Caco-2 (cell line): Measurements from ENCODE around the gene RABGEF1. TPM values are rescaled to one million over a fixed set of nuclear protein-coding genes. Genes with fewer than 3 reads are reported as not detected.
"Not testable (repeated sequence)": the region's sequence is repeated elsewhere in the genome, so short reads cannot be mapped to it uniquely, and the experiment has no call there.

Experiments used
- BruUV-seq: library from RNA; stranded (reverse); fragments of 400-500 nt; replicated peaks from 2 replicates; lab custom pipeline; 2021; lab: Mats Ljungman, UMichigan
- CTCF ChIA-PET: fragments of 300-600 bp; sonication (Branson Sonifier 250); formaldehyde crosslinking; loops from one replicate; lab custom pipeline; 2022; ENCODE audit warnings: antibody characterized with exemption; lab: Charles Lee
- POLR2A ChIA-PET: fragments of 300-600 bp; sonication (Branson Sonifier 250); formaldehyde crosslinking; loops from one replicate; lab custom pipeline; 2022; ENCODE audit warnings: antibody characterized with exemption; lab: Charles Lee
- DNase-seq, 2 experiments: peaks; one replicate each; pipeline versions ENCODE4 v3.0.0 to v3.0.0-alpha.2; 2020 to 2022
- H3K27me3 ChIP-seq: replicated peaks from 2 replicates; pipeline ENCODE4 v1.6.0; 2011; ENCODE audit warnings: low read length; ENCODE audit not compliant: control insufficient read depth, insufficient read depth
- H3K36me3 ChIP-seq: 2 replicates; pipeline ENCODE4 v1.5.1; 2011; ENCODE audit warnings: low read length; ENCODE audit not compliant: control insufficient read depth, insufficient read depth
- H3K4me1 ChIP-seq: fragments of 250-450 bp; sonication (Bioruptor Pico); 2 replicates; pipeline ENCODE4 v1.5.1; 2020; ENCODE audit warnings: mild to moderate bottlenecking
- H3K4me3 ChIP-seq: 2 replicates; pipeline ENCODE4 v1.5.1; 2011; ENCODE audit warnings: low read depth, mild to moderate bottlenecking, control low read depth, low read length
- H3K9me3 ChIP-seq: fragments of 250-450 bp; sonication (Bioruptor Pico); 2 replicates; pipeline ENCODE4 v1.5.1; 2020; ENCODE audit warnings: mild to moderate bottlenecking, moderate library complexity
- H3K27ac Mint-ChIP-seq: one replicate; pipeline ENCODE4 v1.8.0; 2022; ENCODE audit warnings: mixed read lengths; ENCODE audit not compliant: unreplicated experiment
- H3K27me3 Mint-ChIP-seq: one replicate; pipeline ENCODE4 v1.8.0; 2022; ENCODE audit warnings: mixed read lengths; ENCODE audit not compliant: insufficient read depth, unreplicated experiment
- H3K36me3 Mint-ChIP-seq: one replicate; pipeline ENCODE4 v1.8.0; 2022; ENCODE audit warnings: mild to moderate bottlenecking, mixed read lengths; ENCODE audit not compliant: insufficient read depth, unreplicated experiment
- H3K4me1 Mint-ChIP-seq: one replicate; pipeline ENCODE4 v1.8.0; 2022; ENCODE audit warnings: low read depth, mixed read lengths; ENCODE audit not compliant: unreplicated experiment
- H3K4me3 Mint-ChIP-seq: one replicate; pipeline ENCODE4 v1.8.0; 2022; ENCODE audit warnings: mild to moderate bottlenecking, moderate library complexity, mixed read lengths; ENCODE audit not compliant: unreplicated experiment
- H3K9me3 Mint-ChIP-seq: one replicate; pipeline ENCODE4 v1.8.0; 2022; ENCODE audit warnings: mixed read lengths; ENCODE audit not compliant: unreplicated experiment
- intact Hi-C: fragments of 100-400 bp; cut with micrococcal nuclease; formaldehyde crosslinking; loops from one replicate; pipeline ENCODE4 v1.10.0; 2022; ENCODE audit not compliant: unreplicated experiment
- total RNA-seq: library from RNA; stranded (reverse); gene quantifications from 2 replicates; pipeline ENCODE4 v1.2.3, GENCODE V29; 2022
- TF ChIP-seq, protein P1 (sequence below), 2 experiments: fragments of 200-600 bp in 1 of 2; IDR thresholded peaks; 1 replicate in 1 of 2; 2 replicates in 1 of 2; pipeline versions ENCODE4 v1.5.1 to v1.8.0; 2011 to 2022; ENCODE audit warnings: antibody characterized with exemption in 1 of 2, control low read depth in 1 of 2, inconsistent platforms in 1 of 2, low read depth in 1 of 2, low read length in 1 of 2, mild to moderate bottlenecking in 1 of 2, moderate library complexity in 1 of 2; ENCODE audit not compliant: insufficient read depth in 1 of 2, severe bottlenecking in 1 of 2, unreplicated experiment in 1 of 2

RABGEF1 gene
- total RNA-seq, 1 experiment from 2014 or later, result 20.3 TPM

DNA sequence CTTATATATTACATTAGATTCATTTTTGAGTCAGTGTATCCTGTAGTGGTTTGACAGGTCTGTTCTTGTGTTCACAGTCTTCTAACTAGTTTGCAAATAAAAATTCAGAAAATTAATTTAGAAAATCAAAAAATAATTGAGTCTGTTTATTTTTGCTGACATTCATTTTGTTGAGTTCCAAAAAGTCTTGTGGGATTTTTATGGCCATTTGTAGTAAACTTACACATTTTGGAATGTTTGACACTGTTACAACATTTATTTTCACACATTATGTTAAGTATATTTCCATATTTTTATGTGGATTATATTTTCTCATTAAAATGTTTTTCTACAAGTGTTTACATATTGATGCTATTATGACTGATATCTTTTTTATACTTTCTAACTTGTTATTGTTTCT is 16.4 kb downstream of the RABGEF1 start:
- no peaks in the 10 kb centered on the region for H3K27me3 ChIP-seq
- no peaks in the 10 kb centered on the region for H3K36me3 ChIP-seq
- no peaks in the 10 kb centered on the region for H3K4me1 ChIP-seq
- no TSS peak for BruUV-seq
- Mint-ChIP-seq H3K4me1 (no peaks in the 10 kb centered on the region), H3K4me3 (no peak overlapping the region), H3K27ac (no peak overlapping the region), H3K9me3 (no peaks in the 10 kb centered on the region), H3K27me3 (no peaks in the 10 kb centered on the region), H3K36me3 (peaks cover 8% of the 10 kb centered on the region)
- POLR2A ChIA-PET, result no interaction called here
- H3K4me3 ChIP-seq, result no peak overlapping the region
- TF ChIP-seq, protein P1, sequence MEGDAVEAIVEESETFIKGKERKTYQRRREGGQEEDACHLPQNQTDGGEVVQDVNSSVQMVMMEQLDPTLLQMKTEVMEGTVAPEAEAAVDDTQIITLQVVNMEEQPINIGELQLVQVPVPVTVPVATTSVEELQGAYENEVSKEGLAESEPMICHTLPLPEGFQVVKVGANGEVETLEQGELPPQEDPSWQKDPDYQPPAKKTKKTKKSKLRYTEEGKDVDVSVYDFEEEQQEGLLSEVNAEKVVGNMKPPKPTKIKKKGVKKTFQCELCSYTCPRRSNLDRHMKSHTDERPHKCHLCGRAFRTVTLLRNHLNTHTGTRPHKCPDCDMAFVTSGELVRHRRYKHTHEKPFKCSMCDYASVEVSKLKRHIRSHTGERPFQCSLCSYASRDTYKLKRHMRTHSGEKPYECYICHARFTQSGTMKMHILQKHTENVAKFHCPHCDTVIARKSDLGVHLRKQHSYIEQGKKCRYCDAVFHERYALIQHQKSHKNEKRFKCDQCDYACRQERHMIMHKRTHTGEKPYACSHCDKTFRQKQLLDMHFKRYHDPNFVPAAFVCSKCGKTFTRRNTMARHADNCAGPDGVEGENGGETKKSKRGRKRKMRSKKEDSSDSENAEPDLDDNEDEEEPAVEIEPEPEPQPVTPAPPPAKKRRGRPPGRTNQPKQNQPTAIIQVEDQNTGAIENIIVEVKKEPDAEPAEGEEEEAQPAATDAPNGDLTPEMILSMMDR (IDR thresholded peaks at IDR 0.05; ENCODE audit: insufficient read depth in 1 of 2, low read depth in 1 of 2, low read length in 1 of 2, severe bottlenecking in 1 of 2, unreplicated experiment in 1 of 2), result no peak
- H3K9me3 ChIP-seq, result no peaks in the 10 kb centered on the region
- intact Hi-C loops, result no loop called here
- CTCF ChIA-PET, result no interaction called here
- DNase-seq, result no peak

DNA sequence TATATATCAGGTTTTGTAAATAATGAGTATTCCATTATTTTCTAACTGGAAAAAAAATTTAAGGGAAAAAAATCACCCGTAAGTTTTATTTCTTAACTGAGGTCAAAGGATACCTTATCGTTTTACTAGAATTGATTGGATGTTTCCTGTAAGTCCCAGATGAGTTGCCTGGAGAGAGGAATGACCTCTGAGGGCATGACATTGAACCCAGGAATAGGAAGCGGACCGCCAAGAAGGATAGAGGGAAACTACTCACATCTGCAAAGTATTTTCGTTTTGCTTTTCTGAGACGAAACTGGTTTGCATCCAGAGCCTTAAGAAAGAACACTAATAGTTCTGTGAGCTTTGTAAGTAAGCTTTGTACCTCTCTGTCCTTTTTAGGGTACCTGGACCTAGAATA is 17.4 kb downstream of the RABGEF1 start:
- CTCF ChIA-PET, result no interaction called here
- H3K9me3 Mint-ChIP-seq, result no peaks in the 10 kb centered on the region
- H3K27me3 Mint-ChIP-seq, result no peaks in the 10 kb centered on the region
- intact Hi-C loops, result no loop called here
- DNase-seq, result no peak
- H3K4me3 Mint-ChIP-seq, result no peak overlapping the region
- BruUV-seq, result no TSS peak
- Histone ChIP-seq H3K4me1 (no peaks in the 10 kb centered on the region), H3K4me3 (no peak overlapping the region), H3K27me3 (no peaks in the 10 kb centered on the region), H3K36me3 (no peaks in the 10 kb centered on the region), H3K9me3 (no peaks in the 10 kb centered on the region)
- H3K4me1 Mint-ChIP-seq, result no peaks in the 10 kb centered on the region
- TF ChIP-seq, protein P1 (IDR thresholded peaks at IDR 0.05; ENCODE audit: insufficient read depth in 1 of 2, low read depth in 1 of 2, low read length in 1 of 2, severe bottlenecking in 1 of 2, unreplicated experiment in 1 of 2), result no peak
- peaks cover 17% of the 10 kb centered on the region for H3K36me3 Mint-ChIP-seq
- H3K27ac Mint-ChIP-seq, result no peak overlapping the region
- POLR2A ChIA-PET, result no interaction called here

DNA sequence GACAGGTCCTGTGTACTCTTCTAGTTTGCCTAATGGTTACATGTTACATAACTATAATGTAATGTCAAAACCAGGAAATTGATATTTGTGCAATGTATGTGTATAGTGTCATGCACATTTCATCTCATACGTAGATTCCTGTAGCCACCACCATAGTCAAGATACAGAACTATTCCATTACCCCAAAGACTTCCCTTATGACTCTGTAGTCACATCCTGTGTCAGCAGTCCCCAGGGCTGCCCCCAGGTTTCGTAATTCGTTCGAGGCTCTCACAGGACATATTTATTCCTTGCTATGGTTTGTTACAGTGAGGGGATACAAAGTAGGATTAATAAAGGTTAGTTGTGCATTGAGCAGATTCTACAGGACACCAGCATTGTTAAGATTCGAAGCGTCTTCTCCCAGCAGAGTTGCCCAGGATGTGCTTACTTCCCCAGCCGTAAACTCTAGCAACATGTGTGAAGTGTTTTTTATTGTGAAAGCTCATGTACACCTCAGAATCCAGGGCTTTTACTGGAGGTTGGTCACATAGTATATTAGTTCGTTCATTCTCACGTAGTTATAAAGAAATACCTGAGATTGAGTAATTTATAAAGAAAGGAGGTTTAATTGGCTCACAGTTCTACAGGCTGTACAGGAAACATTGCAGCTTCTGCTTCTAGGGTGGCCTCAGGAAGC is 18.6 kb downstream of the RABGEF1 start:
- H3K4me1 ChIP-seq, result no peaks in the 10 kb centered on the region
- CTCF ChIA-PET, result no interaction called here
- Mint-ChIP-seq H3K27ac (no peak overlapping the region), H3K4me3 (no peak overlapping the region), H3K9me3 (peaks cover 10% of the 10 kb centered on the region), H3K4me1 (no peaks in the 10 kb centered on the region), H3K27me3 (no peaks in the 10 kb centered on the region), H3K36me3 (peaks cover 23% of the 10 kb centered on the region)
- H3K27me3 ChIP-seq, result no peaks in the 10 kb centered on the region
- DNase-seq, result no peak
- TF ChIP-seq, protein P1 (IDR thresholded peaks at IDR 0.05; ENCODE audit: insufficient read depth in 1 of 2, low read depth in 1 of 2, low read length in 1 of 2, severe bottlenecking in 1 of 2, unreplicated experiment in 1 of 2), result no peak
- no TSS peak for BruUV-seq
- no peaks in the 10 kb centered on the region for H3K9me3 ChIP-seq
- POLR2A ChIA-PET, result no interaction called here
- no peaks in the 10 kb centered on the region for H3K36me3 ChIP-seq
- H3K4me3 ChIP-seq, result no peak overlapping the region
- intact Hi-C loops, result no loop called here

DNA sequence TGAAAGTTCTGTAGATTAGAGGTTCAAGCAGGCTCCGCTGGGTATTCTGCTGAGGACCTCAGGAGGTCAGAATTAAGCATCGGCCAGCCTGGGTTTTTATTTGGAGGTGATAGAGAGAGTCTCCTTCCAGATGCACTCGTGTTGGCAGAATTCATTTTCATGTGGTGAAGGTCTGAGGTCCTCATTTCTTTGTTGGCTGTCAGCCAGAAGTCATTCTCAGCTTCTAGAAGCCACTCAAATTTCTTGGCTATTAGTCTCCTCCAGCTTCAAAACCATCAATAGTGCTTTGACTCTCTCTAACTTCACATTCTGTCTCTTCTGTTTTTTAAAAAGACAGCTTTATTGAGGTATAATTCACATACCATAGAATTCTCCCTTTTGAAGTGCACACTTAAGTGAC is 22.6 kb downstream of the RABGEF1 start:
- peaks cover 10% of the 10 kb centered on the region for H3K9me3 Mint-ChIP-seq
- peaks cover 26% of the 10 kb centered on the region for H3K36me3 Mint-ChIP-seq
- POLR2A ChIA-PET, H3K27me3 ChIP-seq, intact Hi-C loops, DNase-seq, H3K4me1 Mint-ChIP-seq, CTCF ChIA-PET, H3K9me3 ChIP-seq, H3K4me3 ChIP-seq, H3K4me3 Mint-ChIP-seq, H3K27ac Mint-ChIP-seq, BruUV-seq, H3K36me3 ChIP-seq, H3K27me3 Mint-ChIP-seq, H3K4me1 ChIP-seq: not testable (repeated sequence)

DNA sequence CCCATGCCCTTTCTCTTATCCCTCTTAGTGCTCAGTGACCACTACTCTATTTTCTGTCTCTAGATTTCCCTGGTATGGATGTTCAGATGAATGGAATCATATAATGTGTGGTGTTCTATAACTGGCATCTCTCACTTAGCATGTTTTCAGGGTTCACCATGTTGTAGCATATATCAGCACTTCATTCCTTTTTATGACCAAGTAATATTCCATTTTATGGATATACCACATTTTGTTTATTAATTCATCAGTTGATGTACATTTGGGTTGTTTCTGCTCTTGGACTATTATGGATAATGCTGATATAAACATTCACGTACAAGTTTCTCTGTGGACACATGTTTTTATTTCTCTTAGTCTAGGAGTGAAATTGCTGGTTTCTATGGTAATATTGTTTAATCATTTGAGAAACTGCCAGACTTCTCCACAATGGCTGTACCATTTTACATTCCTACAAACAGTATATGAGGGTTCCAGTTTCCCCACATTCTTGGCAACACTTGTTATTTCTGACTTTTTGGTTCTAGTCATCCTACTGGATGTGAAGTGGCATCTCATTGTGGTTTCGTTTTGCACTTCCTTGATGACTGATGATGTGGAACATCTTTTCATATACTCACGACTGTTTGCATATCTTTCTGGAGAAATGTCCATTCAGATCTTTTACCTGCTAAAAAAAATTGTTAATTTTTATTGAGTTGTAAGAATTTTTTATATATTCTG is 23.3 kb downstream of the RABGEF1 start:
- intact Hi-C loops, H3K9me3 ChIP-seq, H3K27me3 ChIP-seq, H3K27ac Mint-ChIP-seq, H3K27me3 Mint-ChIP-seq, BruUV-seq, H3K4me1 ChIP-seq, DNase-seq, H3K4me1 Mint-ChIP-seq, CTCF ChIA-PET, H3K4me3 ChIP-seq, POLR2A ChIA-PET, H3K36me3 ChIP-seq, H3K4me3 Mint-ChIP-seq: not testable (repeated sequence)
- Mint-ChIP-seq H3K9me3 (peaks cover 10% of the 10 kb centered on the region), H3K36me3 (peaks cover 21% of the 10 kb centered on the region)
